GM06990 (cell line): ENCODE data around the gene SLTM.

ENCODE experiments used
- DNase-seq: peaks from one replicate; pipeline ENCODE4 v3.0.0-alpha.2; 2011; ENCODE audit not compliant: insufficient read length; ENCODE audit errors: extremely low read depth
- H3K27me3 ChIP-seq: replicated peaks from 2 replicates; pipeline ENCODE4 v1.6.0; 2011; ENCODE audit warnings: low read length; ENCODE audit not compliant: control insufficient read depth, insufficient read depth
- H3K36me3 ChIP-seq: 2 replicates; pipeline ENCODE4 v1.5.1; 2011; ENCODE audit warnings: low read length; ENCODE audit not compliant: control insufficient read depth, insufficient read depth
- H3K4me3 ChIP-seq: replicated peaks from 2 replicates; pipeline ENCODE4 v1.5.1; 2011; ENCODE audit warnings: low read depth, mild to moderate bottlenecking, control low read depth, low read length
- CTCF ChIP-seq: IDR thresholded peaks from 2 replicates; pipeline ENCODE4 v1.5.1; 2011; ENCODE audit warnings: low read length, control low read depth, mild to moderate bottlenecking, inconsistent platforms; ENCODE audit not compliant: insufficient read depth, poor library complexity, severe bottlenecking

The SLTM gene

GRCh38 chr15:58880320-58880719, 53.2 kb downstream of the SLTM start:
- no peak overlapping the region for H3K4me3 ChIP-seq
- peaks cover 29% of the 10 kb centered on the region for H3K36me3 ChIP-seq
- peak; percentile 35 for DNase-seq
- H3K27me3 ChIP-seq, result no peaks in the 10 kb centered on the region
- no peak for TF ChIP-seq CTCF

DNA sequence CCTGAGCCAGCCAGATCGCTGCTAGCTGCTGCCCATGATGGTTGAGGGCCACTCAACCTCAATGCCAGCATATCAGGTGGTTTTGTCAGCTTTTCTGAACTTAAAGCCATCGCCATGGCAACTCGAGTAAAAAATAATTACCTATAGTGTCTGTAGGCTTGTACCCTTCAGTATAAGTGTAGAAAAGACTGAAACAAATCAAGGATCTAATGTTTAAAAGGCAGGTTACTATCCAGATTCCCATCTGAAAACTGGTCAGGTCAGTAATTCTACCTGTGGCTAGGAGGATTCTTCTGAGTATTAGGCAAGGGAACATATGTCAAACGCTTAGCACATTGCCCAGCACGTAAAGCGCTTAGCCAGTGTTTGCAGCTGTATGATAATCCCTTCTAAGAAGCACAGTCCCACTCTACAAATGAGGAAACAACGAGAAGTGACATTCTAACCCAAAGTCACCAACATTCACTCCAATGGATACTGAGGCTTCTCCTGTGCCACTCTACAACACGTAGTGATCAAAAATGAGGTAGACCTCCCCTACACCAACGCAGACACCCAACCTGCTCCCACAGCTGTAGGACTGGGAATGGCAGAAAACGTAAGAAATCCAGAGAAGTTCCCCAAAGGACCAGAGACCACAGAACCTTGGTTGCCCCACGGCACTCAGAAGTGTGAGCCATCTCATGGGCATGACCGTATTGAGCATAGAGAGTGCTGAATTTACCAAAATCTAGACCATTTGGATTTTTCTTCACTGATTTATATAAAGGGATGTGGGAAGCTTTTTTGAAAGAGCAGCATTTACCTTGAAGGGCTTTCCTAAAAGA, 55.3 kb downstream of the SLTM start:
- Histone ChIP-seq H3K27me3 (no peaks in the 10 kb centered on the region), H3K36me3 (peaks cover 22% of the 10 kb centered on the region), H3K4me3 (no peak overlapping the region)
- DNase-seq, result no peak
- no peak for TF ChIP-seq CTCF

DNA sequence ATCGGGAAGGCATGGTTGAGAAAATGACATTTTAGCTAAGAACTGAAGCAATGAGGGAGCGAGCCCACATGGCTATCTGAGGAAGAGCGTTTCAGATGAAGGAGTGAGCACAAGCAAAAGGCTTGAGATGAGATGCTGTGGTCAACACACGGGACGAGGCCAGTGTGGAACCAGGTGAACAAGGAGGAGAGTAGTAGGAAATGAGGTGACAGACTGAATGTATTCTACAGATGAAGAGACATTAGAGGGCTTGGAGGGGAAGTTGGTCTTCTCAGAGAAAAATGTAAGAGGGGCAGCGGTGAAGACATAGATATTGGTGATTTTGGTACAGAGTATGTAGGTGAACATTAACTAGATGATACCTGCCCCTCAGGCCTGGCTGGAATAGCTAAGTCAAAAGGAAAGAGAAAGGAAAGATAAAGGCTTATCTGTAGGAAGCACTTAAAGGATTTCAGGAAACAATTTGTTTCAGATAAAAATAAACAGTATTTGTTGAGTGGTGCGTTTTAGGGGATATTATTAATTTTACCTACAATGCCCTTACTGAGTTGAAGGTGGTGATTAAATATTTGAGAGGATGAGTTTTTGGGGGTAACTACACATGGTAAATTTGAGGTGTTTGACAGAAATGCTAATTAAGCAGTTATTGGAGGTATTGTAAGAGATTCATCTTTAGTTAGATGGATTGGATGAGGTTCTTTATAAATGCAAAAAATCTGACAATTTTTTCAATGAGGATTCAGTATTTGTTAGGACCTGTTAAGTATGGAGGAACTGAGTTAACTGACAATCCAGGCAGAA, 57.0 kb downstream of the SLTM start:
- DNase-seq, result no peak
- Histone ChIP-seq H3K36me3 (peaks cover 16% of the 10 kb centered on the region), H3K27me3 (no peaks in the 10 kb centered on the region), H3K4me3 (no peak overlapping the region)
- no peak for TF ChIP-seq CTCF

GRCh38 chr15:58875343-58875742, 58.1 kb downstream of the SLTM start:
- H3K4me3 ChIP-seq, result no peak overlapping the region
- H3K27me3 ChIP-seq, result no peaks in the 10 kb centered on the region
- no peak for TF ChIP-seq CTCF
- DNase-seq, result no peak
- peaks cover 14% of the 10 kb centered on the region for H3K36me3 ChIP-seq

DNA sequence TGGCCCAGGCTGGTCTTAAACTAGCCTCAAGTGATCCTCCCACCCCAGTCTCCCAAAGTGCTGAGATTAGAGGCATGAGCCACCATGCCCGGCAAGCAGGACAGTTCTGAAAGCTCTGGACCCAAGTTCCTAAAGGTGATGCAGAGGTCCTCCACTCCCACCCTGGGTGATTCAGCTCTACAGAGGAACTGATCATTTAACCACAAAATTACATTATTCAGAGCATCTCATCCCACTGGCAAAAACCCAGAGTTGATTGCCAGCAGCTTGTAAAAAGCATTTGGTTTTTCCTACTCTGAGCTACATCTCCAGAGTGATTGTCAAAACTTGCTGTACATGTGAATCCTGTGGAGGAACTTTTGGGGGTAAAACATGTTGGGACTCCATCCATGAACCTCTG, 60.2 kb downstream of the SLTM start:
- DNase-seq, result no peak
- H3K4me3 ChIP-seq, result no peak overlapping the region

More for the DNA sequence above, 60.2 kb downstream of the SLTM start:
- no peak for TF ChIP-seq CTCF
- no peaks in the 10 kb centered on the region for H3K27me3 ChIP-seq
- peaks cover 5% of the 10 kb centered on the region for H3K36me3 ChIP-seq
